M059J (cell line): ENCODE results near the gene GOSR2. TPM values are rescaled to one million over a fixed set of nuclear protein-coding genes. Genes with fewer than 3 reads are reported as not detected.
"Not testable (repeated sequence)": the region's sequence is repeated elsewhere in the genome, so short reads cannot be mapped to it uniquely, and the experiment has no call there.

Source experiments
- DNase-seq: peaks from one replicate; pipeline ENCODE4 v3.0.0-alpha.2; 2012; ENCODE audit warnings: low read depth
- total RNA-seq: library from RNA; depleted of rRNA; stranded (reverse); fragments of >200 nt; shearing (Covaris generic); gene quantifications from 2 replicates; pipeline ENCODE4 v1.2.3, GENCODE V29; 2014

GOSR2 gene
- total RNA-seq, 1 experiment from 2014 or later = 56.5 TPM

DNA sequence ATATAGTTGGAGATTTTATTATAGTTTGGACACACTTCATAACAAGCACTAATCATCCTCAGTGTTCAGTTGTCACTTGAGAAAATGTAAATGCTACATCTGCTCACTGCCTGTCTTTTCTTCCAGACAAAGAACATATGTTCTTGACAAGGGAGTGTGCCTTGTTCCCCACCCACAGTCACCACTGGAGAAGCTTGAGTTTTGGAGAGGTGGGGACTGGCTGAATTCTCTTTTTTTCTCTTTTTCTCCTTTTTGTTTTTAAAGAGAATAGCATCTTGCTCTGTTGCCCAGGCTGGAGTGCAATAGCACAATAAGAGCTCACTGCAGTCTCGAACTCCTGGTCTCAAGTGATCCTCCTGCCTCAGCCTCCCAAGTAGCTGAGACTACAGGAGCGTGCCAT is 40.6 kb downstream of the GOSR2 start:
- no peak for DNase-seq

GRCh38 chr17:46964315-46965265 is 41.6 kb downstream of the GOSR2 start:
- DNase-seq = no peak

DNA sequence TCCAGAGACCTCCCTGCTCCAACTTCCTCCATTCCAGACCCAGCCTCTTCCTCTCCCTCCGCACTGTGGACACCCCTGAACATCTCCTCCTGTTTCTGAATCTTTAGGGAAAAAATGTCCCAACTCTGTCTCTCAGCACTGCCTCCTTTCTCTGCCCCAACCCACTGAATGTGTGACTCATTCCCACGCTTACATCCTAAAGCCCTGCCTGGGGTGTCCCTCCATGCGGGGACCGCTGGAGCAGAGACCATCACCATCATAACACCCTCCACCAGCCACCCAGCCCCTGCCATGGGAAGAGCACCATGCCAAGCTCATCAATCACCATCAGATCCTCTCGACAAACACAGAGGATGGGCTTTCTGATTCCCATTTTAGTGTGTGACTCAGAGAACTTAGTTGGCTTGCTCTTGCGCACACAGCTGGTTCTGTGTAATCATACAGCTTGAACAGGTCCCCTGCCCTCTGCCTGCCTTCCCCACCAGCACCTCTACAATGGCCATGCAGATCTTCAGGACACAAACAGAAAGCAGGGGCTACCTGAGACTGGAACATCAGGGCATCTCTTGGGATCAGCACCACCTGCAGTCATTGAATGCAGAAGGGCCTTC is 45.4 kb downstream of the GOSR2 start:
- no peak for DNase-seq

GRCh38 chr17:46968896-46969295 is 45.9 kb downstream of the GOSR2 start:
- no peak for DNase-seq

- no peak for DNase-seq
Observed at GRCh38 chr17:46971647-46972300, 48.8 kb downstream of the GOSR2 start.

GRCh38 chr17:46972346-46972745 is 49.4 kb downstream of the GOSR2 start:
- DNase-seq = no peak

- DNase-seq = peak; percentile 37
Observed at GRCh38 chr17:46974086-46974485, 51.1 kb downstream of the GOSR2 start.

DNA sequence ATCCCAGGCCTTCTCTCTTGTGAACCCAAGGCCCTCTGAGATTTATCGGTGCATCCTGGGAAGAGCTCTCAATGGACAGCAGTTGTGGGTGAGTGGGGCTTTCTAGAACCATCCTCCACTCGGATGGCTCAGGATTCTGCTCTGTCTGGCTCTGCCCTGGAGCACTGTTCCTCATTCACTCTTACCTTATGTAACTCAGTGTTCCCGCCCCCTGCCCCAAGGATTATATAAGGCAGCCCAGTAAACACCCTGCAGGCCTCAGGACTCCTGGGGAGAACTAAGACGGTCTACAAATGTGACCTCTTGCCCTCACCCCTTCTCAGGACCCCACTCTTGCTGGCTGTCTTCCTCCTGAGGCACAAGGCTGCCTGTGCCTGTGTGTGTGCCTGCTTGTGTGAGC is 52.3 kb downstream of the GOSR2 start:
- DNase-seq = no peak

DNA sequence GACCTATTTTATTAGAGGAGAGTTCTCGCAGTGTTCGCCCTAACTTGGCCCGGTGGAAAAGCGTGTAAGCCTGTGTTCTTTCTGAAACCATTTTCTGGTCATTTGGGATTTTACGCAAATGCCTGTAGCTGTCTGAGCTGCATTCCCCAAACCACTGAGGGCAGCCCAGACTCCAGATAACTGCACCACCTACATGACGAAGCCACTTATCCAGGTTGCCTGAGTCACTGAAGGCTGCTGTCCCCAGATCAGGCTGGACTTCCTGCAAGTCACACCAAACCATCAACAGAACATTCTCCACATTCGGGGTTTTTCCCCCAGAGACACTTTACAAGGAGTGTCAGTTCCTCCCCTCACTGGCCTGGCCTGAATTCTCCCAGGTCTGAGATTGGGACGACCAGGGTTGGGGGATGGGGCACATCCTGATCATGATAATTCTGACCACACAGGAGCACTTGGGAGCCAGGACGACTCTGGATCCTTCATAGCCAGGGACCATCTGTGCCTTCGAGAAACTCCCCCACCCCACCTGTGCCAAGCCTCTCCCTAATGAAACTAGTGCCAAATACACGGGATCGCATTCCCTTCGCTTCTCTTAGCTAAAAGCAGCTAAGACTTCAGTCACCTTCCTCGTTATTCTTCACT is 53.8 kb downstream of the GOSR2 start:
- DNase-seq = peak; percentile 43

DNA sequence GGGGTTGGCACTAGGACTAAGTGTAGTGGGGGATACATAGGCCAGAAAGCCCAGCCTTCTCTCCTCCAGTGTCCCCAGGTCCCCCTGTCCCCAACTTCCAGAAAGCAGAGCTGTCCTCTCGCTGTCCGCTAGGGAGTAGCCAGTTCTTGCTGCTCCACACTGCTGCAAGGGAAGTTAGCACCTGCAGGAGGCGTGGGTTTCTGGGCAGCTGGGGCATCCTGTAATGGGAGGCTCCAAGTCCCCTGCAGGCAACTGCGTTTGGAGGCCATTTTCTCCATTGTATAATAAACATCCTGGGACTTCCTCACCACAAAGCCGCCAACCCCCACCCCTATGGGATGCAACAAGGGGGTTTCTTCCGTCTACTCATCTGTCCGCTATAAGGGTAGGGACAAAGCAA is 54.4 kb downstream of the GOSR2 start:
- DNase-seq = peak; percentile 53

DNA sequence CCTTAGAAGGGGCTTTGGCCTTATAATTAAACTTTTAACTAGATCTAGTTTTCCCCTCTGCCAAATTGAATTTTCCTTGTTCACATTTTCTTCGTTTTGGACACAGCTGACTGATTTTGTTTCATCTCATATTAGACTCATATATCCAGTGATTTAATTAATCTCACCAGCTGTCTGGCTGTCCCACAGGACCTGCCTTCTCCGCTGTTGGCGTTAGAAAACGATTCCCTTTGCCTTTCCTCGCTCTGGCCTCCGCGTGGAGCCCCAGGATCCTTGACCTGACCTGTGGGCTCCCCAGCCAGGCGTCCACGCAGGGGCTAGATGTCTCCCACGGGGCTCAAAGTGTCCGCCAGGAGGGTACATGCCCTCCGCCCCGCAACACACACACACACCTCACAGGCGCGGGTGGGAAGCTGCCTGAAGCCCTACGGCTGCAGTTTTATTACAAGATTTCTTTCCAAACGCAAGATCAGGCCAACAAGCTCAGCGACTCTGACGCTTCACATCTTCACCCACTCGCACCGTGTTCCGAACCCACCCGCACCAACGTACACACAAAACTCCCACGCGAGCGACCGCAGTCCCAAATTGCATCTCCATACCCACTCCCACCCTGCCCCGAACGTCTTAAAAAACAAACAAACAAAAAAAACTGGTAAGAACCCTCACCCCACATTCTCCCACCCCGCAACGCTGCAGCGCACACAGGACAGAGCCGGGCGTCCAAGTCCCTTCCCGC is 55.0 kb downstream of the GOSR2 start:
- DNase-seq = no peak

DNA sequence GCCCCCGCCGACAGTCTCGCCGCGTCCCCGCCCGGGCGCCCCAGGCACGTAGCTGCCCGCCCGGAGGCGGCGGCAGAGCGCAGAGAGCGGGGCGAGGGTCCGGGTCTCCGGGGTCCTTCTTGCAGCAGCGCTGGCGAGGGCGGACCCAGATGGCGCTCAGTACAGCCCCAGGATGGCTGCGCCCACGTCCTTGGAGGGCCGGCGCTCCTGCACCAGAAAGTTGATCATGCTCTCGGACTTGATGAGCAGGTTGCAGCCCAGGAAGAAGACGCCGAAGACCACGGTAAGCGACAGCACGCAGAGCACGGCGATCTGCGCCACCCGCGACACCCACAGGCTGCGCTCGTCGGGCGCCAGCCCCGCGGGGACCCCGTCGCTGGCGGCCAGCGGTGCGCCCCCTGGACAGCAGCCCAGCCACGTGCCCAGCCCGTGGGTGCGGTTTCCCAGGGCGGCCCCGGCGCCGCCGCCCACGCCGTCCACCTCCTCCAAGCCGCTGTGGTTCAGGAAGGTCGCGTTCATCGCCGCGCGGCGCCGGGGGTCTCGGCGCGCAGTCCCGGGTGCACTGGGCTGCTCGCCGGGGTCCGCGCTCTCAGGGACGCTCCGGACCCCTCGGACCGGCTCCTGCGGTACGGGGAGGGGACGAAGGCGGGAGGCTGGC is 55.7 kb downstream of the GOSR2 start:
- DNase-seq = peak; percentile 18

DNA sequence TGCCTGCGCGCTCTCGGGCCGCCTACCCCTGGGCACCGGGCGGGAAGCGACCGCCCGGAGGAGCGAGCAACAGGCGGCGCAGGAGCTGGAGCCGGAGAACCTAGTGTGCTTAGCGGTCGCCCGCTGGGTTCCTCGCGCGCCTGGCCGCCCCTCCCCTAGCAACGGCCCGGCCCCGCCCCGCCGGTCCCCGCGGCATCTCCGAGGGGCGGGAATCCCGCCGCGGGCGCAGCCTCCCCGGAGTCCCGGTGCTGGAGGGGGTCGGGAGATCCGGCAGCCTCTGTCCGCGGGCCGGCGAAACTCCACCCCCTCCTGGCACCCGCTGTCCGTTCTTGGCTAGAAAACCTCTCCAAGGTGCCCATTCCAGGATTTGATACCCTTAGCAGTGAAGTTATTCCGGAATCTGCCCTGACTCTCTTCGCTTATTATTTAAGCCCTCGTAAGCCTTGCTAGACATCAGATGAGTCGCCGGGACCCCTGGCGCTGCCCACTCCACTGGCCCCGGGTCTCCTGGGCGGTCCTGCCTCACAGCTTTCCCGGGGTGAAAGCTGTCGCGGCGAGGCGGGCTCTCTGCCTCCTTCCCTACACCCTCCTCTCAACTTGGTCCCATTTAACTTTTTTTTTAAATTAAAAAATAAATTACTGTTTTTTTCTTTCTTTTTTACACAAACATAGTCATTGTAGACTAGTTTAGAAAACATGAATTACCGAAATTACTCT is 56.3 kb downstream of the GOSR2 start, which contains the start of gene RPRML:
Gene RPRML, minus strand, starts transcription at position 107 of the 717 bp plus-strand sequence. CDS start 246 bp downstream, outside the sequence.
- DNase-seq = peak; percentile 32

DNA sequence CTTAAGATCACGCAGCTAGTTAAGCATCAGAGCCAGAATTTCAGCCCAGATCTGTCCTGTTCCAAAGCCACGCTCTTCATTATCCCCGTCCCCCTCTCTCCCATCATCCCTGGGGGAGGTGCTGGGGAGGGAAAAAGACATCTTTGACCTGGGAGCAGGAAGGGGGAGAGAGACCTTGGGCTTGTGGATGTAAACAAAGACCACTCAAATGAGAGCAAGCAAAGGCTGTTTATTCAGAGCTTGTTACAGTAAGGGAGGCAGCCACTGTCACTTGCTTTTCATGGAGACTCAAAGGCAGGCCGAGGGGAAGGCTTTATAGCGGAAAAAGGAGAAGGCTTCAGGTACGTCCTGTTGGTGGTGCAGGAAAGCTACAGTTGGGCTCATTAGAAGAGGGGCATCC is 59.6 kb downstream of the GOSR2 start:
- DNase-seq = no peak

DNA sequence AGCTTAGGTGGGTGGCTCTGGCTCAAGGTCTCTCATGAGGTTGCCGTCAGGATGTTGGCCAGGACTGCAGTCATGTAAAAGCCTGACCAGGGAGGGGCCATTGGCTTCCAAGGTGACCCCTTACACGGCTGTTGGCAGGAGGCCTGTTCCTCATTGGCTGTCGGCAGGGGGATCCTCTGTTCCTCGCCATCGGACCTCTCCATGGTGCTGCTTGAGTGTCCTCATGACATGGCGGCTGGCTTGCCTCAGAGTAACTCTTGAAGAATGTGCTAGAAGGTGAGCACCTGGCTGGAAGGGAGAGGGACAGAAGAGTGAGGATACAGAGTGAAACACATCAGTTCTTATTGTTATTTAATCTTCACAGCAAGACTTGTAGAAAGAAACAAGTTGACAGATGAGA is 60.8 kb downstream of the GOSR2 start:
- DNase-seq = no peak

DNA sequence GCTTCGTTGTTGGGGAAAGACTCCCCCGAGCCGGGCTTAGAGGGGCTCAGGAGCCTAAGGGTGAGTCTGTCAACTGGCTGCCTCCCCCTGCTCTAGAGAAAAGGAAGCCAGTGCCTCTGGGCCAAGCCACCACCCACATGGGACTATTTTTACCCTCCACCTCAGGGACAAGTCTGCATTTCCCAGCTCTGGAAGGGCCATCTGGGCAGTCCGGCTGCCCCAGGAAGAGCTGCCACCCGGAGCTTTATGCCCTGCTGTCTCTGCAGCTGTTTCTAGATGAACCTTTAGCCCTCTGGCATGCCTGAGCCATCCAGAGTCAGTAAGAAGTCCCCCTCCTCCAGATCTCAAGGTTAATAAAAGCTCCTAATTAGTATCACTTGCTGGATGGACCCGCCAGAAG is 61.4 kb downstream of the GOSR2 start:
- no peak for DNase-seq

DNA sequence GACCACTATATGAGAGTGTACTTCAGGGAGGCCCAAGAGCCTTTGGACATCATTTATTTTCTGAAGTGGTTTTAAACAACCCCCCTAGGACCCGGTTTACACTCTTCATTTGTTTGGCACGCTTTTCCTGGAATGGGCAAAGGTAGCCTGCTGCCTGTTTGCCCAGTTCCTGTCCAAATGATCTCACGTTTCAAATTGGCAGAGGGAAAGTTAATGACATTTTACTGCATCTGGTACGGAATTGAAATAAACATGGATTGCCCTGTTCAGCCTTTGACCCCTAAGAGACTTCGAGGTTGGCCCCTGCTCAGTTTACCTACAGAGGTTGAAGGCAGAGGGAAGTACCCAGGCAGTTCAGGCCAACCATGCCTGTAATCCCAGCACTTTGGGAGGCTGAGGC is 61.9 kb downstream of the GOSR2 start:
- DNase-seq = no peak

- no peak for DNase-seq
Observed at GRCh38 chr17:46986366-46986765, 63.4 kb downstream of the GOSR2 start.

DNA sequence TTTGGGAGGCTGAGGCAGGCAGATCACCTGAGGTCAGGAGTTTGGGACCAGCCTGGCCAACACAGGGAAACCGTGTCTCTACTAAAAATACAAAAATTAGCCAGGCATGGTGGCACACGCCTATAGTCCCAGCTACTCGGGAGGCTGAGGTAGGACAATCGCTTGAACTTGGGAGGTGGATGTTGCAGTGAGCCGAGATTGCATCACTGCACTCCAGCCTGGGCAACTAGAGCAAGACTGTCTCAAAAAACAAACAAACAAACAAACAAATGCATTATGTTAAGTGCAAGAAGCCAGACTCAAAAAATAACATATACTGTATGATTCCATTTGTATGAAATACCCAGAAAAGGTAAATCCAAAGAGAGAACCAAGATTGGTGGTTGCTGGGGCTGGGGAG is 65.0 kb downstream of the GOSR2 start:
- not testable (repeated sequence) for DNase-seq
